ENCODE data around the gene ADH5. TPM values are rescaled to one million over a fixed set of nuclear protein-coding genes. Genes with fewer than 3 reads are reported as not detected.
"Not testable (repeated sequence)": the region's sequence is repeated elsewhere in the genome, so short reads cannot be mapped to it uniquely, and the experiment has no call there.

ADH5 gene
- total RNA-seq, 3 donors from 2014 or later = 136 to 283 (median 159) TPM

DNA sequence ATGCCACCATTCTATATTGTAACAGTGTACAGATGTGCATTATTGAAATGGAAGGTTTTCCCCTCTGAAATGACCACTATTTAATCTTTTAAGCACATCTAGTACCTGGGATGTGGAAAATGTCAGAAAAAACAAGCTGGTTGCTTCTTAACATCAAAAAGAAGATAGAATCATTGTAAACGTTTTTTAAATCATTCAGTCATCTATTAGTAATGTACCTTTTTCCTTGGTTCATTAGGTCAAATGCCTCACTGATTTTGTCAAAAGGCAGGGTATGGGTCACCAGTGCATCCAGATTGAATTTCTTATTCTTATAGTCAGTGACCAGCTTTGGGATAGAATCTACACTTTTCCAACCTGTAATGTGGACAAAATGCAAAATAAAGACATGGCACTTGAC is 37.8 kb upstream of the ADH5 start:
- Histone ChIP-seq H3K36me3 (no peaks in the 10 kb centered on the region), H3K27me3 (no peaks in the 10 kb centered on the region), H3K9me3 (no peaks in the 10 kb centered on the region), H3K4me3 (no peak overlapping the region), H3K4me1 (no peaks in the 10 kb centered on the region), H3K27ac (no peak overlapping the region)
- intact Hi-C loops (cut with DNase I; ENCODE audit: low total_unique reads) = no loop called here
- DNase-seq (ENCODE audit: low spot score in 2 of 2) = no peak
- TF ChIP-seq POLR2A (IDR thresholded peaks at IDR 0.05) (no peak), POLR2AphosphoS5 (IDR thresholded peaks at IDR 0.05) (no peak)
- TF ChIP-seq, protein P1, sequence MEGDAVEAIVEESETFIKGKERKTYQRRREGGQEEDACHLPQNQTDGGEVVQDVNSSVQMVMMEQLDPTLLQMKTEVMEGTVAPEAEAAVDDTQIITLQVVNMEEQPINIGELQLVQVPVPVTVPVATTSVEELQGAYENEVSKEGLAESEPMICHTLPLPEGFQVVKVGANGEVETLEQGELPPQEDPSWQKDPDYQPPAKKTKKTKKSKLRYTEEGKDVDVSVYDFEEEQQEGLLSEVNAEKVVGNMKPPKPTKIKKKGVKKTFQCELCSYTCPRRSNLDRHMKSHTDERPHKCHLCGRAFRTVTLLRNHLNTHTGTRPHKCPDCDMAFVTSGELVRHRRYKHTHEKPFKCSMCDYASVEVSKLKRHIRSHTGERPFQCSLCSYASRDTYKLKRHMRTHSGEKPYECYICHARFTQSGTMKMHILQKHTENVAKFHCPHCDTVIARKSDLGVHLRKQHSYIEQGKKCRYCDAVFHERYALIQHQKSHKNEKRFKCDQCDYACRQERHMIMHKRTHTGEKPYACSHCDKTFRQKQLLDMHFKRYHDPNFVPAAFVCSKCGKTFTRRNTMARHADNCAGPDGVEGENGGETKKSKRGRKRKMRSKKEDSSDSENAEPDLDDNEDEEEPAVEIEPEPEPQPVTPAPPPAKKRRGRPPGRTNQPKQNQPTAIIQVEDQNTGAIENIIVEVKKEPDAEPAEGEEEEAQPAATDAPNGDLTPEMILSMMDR (IDR thresholded peaks at IDR 0.05) = no peak

DNA sequence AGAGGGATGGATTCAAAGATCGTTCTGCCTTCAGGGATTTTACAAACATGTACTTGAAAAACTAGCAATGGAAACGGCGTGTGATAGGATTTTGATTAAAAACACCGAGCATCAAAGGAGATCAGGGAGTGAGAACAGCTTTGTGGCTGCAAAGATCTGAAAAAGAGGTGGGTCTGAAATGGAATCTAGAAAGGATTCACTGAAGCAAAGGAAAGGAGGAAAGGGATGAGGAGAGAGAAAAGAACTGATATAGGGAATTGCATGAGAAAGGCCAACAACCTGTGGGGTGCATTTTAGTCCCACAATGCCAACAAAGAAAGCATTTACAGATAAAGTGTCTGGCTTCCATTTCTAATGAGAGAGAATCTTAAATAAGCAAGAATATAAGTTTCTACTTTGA is 32.4 kb upstream of the ADH5 start:
- Histone ChIP-seq H3K36me3 (no peaks in the 10 kb centered on the region), H3K9me3 (no peaks in the 10 kb centered on the region), H3K27me3 (no peaks in the 10 kb centered on the region), H3K4me3 (no peak overlapping the region), H3K27ac (no peak overlapping the region), H3K4me1 (no peaks in the 10 kb centered on the region)
- intact Hi-C loops (cut with DNase I; ENCODE audit: low total_unique reads) = no loop called here
- TF ChIP-seq POLR2AphosphoS5 (IDR thresholded peaks at IDR 0.05) = no peak
- TF ChIP-seq, protein P1 (IDR thresholded peaks at IDR 0.05) = no peak
- no peak for TF ChIP-seq POLR2A (IDR thresholded peaks at IDR 0.05)
- DNase-seq (ENCODE audit: low spot score in 2 of 2) = no peak

DNA sequence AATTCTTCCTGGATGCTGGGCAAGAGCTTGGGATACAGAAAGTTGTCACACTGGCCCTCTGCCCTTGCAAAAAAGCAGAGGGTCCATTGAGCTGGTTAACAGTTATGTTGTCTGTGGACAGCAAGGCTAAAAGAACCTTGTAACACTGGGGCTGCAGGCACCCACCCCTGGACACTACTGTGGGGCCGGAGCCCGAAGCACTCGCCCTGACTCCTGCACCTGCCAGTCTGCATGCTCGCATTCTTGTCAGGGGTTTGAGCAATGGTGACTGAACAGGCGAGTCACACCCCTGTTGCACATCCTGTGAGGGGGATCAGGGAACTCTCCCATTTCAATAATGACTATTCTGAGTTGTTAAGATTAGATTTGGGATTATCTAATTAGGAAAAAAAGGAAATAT is 31.9 kb upstream of the ADH5 start:
- H3K27me3 ChIP-seq = no peaks in the 10 kb centered on the region
- H3K9me3 ChIP-seq = no peaks in the 10 kb centered on the region
- TF ChIP-seq POLR2A (IDR thresholded peaks at IDR 0.05) (no peak), POLR2AphosphoS5 (IDR thresholded peaks at IDR 0.05) (no peak)
- TF ChIP-seq, protein P1 (IDR thresholded peaks at IDR 0.05) = no peak
- no peak overlapping the region for H3K4me3 ChIP-seq
- no peak for DNase-seq (ENCODE audit: low spot score in 2 of 2)
- no peaks in the 10 kb centered on the region for H3K36me3 ChIP-seq
- H3K27ac ChIP-seq = no peak overlapping the region
- no peaks in the 10 kb centered on the region for H3K4me1 ChIP-seq
- intact Hi-C loops (cut with DNase I; ENCODE audit: low total_unique reads) = no loop called here

DNA sequence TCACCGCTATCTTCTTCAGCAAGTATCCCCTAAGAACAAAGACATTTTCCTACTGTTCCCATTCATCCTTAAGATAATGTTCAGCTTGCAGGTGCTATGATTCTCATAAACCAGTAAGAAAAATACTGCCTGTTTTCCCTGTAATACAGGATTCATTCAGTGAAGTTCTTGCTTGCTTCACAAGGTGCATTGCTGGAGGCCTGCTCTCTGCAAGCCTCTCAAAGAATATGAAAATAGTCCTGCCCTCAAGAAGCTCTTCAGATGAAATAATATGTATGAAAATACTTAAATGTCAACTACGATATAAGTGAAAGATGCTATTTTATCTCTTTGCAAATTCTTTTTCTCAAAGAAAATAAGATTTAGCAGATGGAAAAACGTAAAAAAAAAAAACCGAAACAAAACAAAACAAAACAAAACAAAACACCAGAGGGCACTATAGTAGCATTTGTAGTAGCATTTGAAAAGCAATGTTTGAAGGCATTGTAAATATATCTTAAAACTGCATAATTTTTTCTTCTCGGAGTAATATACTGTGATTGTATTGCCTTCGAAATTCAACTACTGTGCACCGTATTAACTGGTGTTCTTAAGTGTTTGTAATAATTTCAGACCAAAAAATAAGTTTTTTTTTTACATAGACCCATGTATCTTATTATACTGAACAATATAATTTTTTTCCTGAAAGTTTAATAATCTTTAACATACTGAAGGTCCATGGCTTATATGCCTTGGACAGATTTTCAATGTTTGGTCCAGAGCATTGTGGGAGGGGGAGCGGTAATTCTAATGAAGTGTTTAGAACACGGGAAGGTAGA is 29.5 kb upstream of the ADH5 start:
- H3K27me3 ChIP-seq = no peaks in the 10 kb centered on the region
- no peaks in the 10 kb centered on the region for H3K9me3 ChIP-seq
- no peak overlapping the region for H3K27ac ChIP-seq
- DNase-seq (ENCODE audit: low spot score in 2 of 2) = no peak
- TF ChIP-seq POLR2AphosphoS5 (IDR thresholded peaks at IDR 0.05) (no peak), POLR2A (IDR thresholded peaks at IDR 0.05) (no peak)
- TF ChIP-seq, protein P1 (IDR thresholded peaks at IDR 0.05) = no peak
- intact Hi-C loops (cut with DNase I; ENCODE audit: low total_unique reads) = no loop called here
- no peaks in the 10 kb centered on the region for H3K4me1 ChIP-seq
- no peak overlapping the region for H3K4me3 ChIP-seq
- H3K36me3 ChIP-seq = no peaks in the 10 kb centered on the region

DNA sequence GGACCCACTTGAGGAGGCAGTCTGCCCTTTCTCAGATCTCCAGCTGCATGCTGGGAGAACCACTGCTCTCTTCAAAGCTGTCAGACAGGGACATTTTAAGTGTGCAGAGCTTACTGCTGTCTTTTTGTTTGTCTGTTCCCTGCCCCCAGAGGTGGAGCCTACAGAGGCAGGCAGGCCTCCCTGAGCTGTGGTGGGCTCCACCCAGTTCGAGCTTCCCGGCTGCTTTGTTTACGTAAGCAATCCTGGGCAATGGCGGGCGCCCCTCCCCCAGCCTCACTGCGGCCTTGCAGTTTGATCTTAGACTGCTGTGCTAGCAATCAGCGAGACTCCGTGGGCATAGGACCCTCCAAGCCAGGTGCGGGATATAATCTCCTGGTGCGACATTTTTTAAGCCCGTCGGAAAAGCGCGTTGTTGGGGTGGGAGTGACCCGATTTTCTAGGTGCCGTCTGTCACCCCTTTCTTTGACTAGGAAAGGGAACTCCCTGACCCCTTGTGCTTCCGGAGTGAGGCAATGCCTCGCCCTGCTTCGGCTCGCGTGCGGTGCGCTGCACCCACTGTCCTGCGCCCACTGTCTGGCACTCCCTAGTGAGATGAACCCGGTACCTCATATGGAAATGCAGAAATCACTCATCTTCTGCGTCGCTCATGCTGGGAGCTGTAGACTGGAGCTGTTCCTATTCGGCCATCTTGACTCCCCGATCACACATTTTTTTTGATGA is 28.7 kb upstream of the ADH5 start:
- H3K4me1 ChIP-seq; DNase-seq (ENCODE audit: low spot score in 2 of 2); H3K9me3 ChIP-seq; H3K27me3 ChIP-seq; H3K36me3 ChIP-seq; intact Hi-C loops (cut with DNase I; ENCODE audit: low total_unique reads); H3K27ac ChIP-seq; H3K4me3 ChIP-seq: not testable (repeated sequence)

DNA sequence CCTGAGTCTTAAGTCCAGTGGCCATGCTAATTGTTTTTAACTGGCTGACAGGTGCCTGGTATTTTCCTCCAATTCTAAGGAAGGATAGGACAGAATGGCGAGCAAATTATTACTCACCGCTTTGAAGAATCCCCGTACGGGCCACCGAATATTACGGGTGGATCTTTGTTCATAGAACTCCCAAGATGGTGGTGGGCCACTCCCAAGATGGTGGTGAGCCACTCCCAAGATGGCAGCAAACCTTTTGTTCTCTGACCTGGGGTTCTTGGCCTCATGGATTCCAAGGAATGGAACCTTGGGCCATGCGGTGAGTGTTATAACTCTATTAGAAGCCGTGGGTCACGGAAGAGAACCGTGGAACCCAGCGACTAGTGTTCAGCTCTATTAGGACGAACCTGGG is 20.7 kb upstream of the ADH5 start:
- H3K36me3 ChIP-seq; H3K4me1 ChIP-seq; H3K9me3 ChIP-seq; DNase-seq (ENCODE audit: low spot score in 2 of 2); H3K27me3 ChIP-seq; H3K27ac ChIP-seq; H3K4me3 ChIP-seq; intact Hi-C loops (cut with DNase I; ENCODE audit: low total_unique reads): not testable (repeated sequence)
